NCI-H748 (cell line): Measurements from ENCODE around the gene CARD10.

Experiments
- DNase-seq: peaks from one replicate; lab custom pipeline; 2025; ENCODE audit not compliant: unreplicated experiment; lab: John Stamatoyannopoulos, UW

The CARD10 gene

DNA sequence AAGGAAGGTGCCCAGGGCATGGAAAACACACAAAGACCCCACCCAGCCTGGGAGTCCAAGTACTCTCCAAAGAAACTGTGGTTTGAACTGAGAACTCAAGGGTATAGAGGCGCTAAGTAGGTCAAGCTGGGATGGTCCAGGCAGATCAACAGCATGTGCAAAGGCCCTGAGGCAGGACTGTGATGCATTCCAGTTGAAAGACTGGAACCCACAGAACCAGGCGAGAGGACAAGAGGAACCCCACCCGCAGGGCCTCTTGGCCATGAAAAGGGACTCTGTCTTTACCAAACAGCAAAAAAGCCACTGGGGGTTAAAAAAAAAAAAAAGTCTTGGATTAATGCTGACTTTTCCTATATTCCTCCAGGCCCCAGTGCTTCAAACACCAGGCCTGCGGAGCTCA lies 14.3 kb downstream of the CARD10 start:
- DNase-seq = no peak

GRCh38 chr22:37503850-37504249 lies 15.4 kb downstream of the CARD10 start:
- DNase-seq = no peak

GRCh38 chr22:37503183-37503683 lies 16.0 kb downstream of the CARD10 start:
- DNase-seq = no peak

DNA sequence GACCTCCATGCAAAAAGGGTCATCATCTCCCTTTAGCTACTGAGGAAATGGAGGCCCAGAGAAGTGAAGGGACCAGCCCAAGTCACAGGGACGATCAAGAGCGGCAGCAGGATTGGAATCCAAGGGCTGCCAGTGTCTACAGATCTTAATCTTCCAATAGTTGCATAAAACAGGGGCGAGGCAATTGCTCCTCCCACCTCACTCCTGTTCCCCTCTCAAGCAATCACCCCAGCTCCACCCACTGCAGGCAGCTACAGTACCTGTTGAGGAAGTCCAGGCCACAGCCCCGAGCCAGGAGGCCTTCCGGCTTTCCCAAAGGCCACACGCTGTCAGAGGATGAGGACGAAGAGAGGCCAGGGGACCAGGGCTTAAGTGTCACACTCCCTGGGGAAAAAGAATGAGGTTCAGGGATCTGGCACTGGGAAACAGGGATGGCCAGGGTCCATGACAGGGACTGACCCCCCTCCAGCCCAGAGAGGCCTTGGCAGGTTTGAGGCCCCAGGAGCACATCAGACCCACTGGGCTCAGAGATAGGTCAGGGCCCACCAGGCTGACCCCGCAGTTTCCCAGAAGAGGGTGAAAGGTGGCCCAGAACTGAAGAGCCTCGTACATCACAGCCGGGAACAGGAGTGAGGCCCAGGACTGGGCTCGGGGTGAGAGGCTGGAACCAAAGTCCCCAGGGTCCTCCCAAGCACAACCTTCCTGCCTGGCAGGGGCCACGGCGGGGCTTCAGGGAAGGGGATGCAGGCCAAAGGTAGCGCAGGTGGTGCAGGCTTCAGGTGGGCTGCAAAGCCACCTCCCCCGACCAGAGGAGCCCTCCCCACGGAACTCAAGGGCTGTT lies 16.7 kb downstream of the CARD10 start:
- no peak for DNase-seq

- peak; percentile 43 for DNase-seq
Observed at GRCh38 chr22:37501610-37502341, 17.4 kb downstream of the CARD10 start.

- DNase-seq = no peak
Observed at GRCh38 chr22:37500745-37501609, 18.2 kb downstream of the CARD10 start.

- no peak for DNase-seq
Observed at GRCh38 chr22:37499789-37500540, 19.2 kb downstream of the CARD10 start.

DNA sequence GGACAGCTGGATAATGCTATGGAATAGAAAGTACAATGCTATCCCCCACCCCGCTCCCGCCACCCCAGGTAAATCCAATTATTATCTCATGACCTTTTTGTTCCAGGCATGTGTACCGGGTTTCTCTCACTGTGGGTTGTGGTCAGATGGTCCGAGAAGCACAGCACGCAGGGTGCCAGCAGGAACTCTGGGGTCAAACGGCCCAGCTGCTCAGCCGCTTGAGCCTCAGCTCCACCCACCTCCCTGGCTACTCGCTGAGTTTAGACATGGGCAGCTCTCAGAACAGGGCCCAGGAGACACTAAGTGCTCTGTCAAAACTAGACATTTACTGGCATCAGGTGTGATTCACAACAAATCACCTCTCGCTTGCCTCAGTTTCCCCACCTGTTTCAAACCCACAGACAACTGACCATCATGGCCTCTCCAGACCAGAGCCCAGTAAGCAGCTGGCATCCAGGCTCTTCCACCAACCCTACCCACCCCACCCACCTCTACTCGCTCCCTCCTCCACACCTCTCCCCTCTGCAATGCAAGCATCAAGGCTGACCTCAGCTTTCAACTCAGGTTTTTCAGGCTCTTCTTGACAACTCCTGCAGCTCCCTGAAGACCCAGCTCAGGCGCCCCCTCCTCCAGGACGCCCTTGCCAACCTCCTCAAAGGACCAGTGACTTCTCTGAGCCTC lies 20.0 kb downstream of the CARD10 start:
- no peak for DNase-seq

DNA sequence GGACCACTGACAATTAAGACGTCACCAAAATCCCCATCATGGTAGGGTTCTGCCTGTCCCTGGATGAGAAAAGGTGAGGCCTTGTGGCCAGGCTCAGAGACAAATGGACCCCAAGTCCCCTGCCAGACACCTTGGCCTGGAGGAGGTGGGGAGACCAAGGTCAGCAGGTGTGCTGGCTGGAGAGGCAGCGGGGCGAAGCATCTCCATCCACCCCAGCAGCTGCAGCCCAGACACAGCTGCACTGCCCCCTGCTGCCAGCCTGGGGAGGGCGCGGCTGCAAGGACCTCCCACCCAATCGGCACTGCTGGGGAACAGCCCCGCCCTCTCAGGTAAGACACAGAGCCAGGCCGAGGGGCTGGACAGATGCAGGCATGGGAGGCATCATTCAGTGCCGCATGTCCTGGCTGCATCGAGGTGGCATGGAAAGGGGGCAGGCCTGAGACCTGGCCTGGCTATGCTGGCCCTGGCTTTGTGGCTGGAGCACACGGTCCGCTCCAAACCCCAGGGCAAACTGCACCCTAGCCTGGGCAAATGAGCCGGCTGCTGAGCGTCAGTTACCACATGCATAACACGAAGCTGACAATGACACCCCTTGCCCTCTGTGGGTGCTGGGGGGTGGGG lies 20.8 kb downstream of the CARD10 start:
- peak; percentile 52 for DNase-seq

DNA sequence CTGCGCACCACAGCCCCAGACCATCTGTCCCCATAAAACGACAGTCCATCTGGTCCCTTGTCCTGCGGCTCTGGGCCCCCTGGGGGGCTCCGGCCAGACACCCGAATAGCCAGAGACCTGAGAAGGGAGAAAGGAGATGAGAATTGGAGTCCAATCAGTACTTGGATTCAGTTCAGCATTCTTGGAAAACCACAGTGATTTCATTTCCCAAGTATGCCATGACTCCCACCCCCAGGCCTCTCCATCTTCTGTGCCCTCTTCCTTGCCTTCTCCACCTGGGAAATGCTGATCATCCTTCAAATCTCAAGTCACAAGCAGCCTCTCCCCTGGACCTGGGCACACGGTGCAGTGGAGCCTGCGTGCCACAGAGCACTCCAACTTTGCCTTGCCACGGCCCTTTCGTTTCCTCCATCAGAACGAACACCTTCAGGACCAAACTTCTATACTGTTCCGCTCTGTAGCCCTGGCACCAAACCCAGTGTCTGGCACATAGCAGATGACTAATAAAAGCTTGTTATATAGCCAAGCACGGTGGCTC lies 22.1 kb downstream of the CARD10 start:
- no peak for DNase-seq

- no peak for DNase-seq
Observed at GRCh38 chr22:37496651-37497050, 22.6 kb downstream of the CARD10 start.

- no peak for DNase-seq
Observed at GRCh38 chr22:37493979-37494378, 25.2 kb downstream of the CARD10 start.

DNA sequence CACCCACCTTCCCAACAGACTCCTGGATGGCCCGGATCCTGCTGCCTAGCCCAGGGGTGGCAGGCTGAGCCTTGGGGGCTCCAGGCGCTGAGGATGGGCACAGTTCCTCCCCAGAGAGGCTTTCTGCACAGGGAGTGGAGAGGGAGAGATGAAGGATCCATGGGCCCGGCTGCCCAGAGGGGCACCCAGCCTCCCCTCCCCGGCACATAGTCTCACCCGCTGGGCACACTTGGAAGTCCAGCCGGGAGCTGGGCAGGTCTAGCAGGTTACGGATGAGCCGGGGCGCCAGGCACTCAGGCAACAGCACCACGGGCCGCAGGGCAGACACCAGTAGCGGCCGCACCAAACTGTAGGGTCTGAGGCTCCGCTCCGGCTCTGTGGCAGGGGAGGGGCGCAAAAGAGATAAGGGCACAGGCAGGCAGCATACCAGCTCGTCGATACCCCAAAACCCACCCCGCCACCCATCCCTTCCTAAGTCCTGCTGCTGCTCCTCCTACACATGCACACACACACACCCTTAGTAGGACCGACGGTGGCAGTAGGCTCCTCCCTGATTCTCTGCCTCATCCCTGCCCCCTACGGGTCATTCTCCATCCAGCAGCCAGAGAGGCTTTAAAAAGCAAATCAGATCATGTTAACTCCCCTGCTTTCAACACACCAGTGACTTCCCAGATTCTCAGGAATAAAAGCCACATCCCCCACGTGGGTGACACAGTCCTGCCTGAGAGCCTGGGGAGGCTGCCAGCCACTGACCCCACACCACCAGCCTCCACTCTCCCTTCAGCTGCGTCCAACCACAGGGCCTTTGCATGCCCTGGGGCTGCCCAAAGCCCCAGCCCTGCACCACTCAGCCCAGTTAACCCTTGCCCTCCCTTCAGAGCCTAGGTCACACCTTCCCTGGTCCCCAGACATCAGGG lies 26.5 kb downstream of the CARD10 start:
- DNase-seq = peak; percentile 3

DNA sequence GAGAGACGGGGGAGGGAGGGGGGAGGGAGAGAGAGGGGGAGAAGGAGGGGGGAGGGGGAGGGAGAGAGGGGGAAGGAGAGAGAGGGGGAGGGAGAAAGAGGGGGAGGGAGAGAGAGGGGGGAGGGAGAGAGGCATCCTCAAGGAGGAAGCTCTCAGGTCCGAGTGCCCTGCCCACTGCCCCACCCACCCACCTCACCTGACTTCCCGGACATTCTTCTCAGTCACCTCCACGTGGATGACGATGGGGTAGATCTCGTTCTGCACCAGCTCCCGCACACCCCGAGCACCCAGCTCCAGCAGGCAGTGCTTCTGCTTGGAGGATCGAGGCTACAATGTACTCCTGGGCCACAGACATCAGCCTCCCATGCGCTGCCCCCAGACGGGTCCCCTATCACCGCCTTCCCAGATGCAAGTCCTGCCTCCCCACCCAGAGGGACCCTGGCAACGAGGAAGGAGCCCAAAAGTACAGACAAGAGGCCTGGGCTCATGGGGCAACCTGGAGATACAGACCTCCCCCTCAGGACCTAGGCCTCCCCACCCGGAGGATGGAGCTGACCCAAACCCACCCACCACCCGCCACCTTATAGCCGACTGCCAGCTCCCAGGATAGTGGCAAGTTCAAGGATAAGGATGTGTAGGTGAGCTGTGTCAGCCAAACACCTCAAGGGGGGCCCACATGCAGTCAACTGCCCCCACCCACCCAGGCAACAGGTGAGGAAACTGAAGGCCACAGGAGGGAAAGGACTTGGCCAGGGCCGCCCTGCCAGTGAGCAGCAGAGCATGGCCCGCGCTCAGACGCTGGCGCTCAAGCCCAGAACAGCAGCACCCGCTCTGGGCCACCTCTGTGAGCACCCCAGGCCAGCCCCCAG lies 27.4 kb downstream of the CARD10 start:
- DNase-seq = no peak

DNA sequence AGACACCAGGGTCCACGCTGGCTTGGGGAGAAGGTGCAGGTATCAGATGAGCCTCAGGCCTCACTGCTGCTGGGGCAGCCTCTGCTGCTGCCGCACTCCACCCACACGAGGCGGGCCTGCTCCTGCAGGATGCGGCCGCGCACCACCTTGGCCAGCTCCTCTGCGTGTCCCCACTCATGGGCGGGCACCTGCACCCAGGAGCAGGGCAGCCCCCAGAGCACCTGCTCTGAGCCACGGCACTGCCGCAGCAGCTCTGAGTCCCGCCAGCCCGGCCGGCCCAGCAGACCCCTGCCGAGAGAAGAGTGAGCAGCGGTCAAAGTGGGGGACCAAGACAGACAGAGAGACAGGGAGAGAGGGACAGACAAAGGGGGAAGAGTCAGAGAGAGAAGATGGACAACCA lies 28.1 kb downstream of the CARD10 start:
- no peak for DNase-seq

- no peak for DNase-seq
Observed at GRCh38 chr22:37489983-37490382, 29.2 kb downstream of the CARD10 start.
